RWPE1 (cell line): ENCODE results near the gene ATP2A3.

ENCODE experiments used
- CTCF ChIA-PET: fragments of 350-600 bp; sonication (Branson Sonifier 250); formaldehyde crosslinking; extraction: SDS; loops from one replicate; lab custom pipeline; 2021; lab: Yijun Ruan, JAX
- POLR2A ChIA-PET: fragments of 400-600 bp; formaldehyde crosslinking; extraction: SDS; loops from one replicate; lab custom pipeline; 2020; ENCODE audit warnings: antibody characterized with exemption; ENCODE audit not compliant: low non-redundant PET; lab: Yijun Ruan, JAX
- DNase-seq: peaks from one replicate; pipeline ENCODE4 v3.0.0; 2012; ENCODE audit warnings: low spot score
- H3K27ac ChIP-seq: fragments of 450-650 bp; 2 replicates; pipeline ENCODE4 v1.5.1; 2017
- TF ChIP-seq, protein P1 (sequence below): fragments of 450-650 bp; conservative IDR thresholded peaks from 2 replicates; pipeline ENCODE4 v1.5.1; 2017; ENCODE audit warnings: low read depth, mild to moderate bottlenecking

ATP2A3 gene

DNA sequence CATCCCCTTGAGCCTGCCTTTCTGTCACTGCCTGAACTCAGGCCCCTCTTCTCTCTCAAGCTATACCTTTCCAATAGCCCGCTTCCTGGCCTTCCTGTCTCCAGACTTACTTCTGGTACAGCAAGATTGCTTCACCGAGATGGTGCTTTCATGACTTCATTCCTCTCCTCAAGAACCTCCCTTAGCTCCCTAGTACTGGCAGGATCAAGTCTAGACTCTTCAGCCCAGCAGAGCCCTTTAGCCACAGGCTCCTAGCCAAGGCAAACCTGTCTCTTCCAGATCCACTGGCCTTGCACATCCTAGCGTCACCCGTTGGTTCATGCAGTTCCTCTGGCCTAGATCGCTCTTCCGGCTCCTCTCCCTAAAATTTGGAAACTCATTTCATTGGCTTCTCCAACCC, 6.4 kb upstream of the ATP2A3 start:
- ChIA-PET CTCF (no interaction called here), POLR2A (no interaction called here)
- no peak overlapping the region for H3K27ac ChIP-seq
- no peak for DNase-seq
- TF ChIP-seq, protein P1, sequence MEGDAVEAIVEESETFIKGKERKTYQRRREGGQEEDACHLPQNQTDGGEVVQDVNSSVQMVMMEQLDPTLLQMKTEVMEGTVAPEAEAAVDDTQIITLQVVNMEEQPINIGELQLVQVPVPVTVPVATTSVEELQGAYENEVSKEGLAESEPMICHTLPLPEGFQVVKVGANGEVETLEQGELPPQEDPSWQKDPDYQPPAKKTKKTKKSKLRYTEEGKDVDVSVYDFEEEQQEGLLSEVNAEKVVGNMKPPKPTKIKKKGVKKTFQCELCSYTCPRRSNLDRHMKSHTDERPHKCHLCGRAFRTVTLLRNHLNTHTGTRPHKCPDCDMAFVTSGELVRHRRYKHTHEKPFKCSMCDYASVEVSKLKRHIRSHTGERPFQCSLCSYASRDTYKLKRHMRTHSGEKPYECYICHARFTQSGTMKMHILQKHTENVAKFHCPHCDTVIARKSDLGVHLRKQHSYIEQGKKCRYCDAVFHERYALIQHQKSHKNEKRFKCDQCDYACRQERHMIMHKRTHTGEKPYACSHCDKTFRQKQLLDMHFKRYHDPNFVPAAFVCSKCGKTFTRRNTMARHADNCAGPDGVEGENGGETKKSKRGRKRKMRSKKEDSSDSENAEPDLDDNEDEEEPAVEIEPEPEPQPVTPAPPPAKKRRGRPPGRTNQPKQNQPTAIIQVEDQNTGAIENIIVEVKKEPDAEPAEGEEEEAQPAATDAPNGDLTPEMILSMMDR = no peak

DNA sequence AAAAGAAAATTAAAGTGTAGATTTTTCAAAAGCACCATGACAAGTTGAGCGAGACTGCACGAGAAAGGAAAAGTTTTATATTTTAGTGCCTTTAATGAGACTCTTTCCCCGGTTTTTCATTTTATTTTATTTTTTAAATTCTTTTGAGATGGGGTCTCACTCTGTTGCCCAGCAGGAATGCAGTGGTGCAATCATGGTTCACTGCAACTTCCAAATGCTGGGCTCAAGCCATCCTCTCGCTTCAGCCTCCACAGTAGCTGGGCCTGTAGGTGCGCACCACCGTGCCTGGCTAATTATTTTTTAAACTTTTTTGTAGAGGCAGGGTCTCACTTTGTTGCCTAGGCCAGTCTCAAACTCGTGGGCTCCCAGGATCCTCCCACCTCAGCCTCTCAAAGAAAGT, 5.7 kb upstream of the ATP2A3 start:
- TF ChIP-seq, protein P1 = no peak
- POLR2A ChIA-PET = no interaction called here
- CTCF ChIA-PET = no interaction called here

DNA sequence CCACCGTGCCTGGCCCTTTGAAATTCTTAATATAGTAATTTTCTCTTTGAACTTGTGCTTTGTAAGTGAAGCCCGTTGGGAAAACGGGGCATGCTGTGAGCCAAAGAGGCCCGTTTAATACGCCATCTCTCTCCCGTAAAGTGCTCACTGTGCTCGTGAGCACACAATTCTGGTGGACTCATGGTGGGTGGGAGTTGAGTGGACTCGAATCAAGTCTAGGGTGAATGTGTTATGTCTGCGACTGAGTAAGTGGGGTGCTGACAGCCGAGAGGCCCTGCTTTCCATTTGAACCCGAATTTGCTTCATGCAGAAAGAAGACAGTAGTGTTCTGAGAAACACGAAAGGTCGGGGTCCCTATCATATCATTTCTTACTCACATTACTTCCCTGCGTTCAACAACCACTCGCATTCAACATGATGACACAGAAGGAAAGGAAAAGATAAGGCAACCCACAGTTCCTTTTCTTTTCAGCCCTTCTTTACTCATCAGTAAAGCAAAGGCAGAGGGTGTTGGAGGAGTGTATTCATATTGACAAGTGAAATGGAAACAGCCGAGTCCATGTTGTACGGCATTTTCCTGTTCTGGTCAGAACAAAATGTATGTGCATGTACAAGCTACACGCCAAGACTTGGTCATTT, 4.8 kb upstream of the ATP2A3 start:
- POLR2A ChIA-PET = no interaction called here
- no peak overlapping the region for H3K27ac ChIP-seq
- TF ChIP-seq, protein P1 = no peak
- CTCF ChIA-PET = no interaction called here
- no peak for DNase-seq

More for the DNA sequence above, 5.7 kb upstream of the ATP2A3 start:
- no peak for DNase-seq
- H3K27ac ChIP-seq = no peak overlapping the region

DNA sequence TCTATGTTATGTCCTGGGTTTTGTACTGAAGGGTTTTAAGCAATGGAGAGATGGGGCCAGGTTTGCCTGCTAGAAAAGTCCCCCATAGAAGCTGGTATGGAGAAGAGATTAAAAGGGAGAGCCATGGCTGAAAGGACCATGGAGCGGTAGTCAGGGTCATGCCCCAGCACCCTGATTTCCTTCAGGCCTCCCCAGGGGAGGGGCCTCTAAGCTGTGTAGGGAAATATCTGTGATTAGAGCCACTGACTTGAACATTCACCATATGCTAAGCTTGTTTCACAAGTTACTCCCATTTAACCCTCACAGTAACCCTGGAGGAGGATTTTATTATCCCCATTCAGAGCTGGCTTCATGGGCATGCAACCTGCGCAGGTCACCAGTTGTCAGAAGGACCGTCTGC, 3.8 kb upstream of the ATP2A3 start:
- CTCF ChIA-PET = interaction anchor here (1.5 kb wide), 1 partner anchor 43 kb away, joined by 4 read pairs; no protein-coding TSS in a partner anchor
- POLR2A ChIA-PET = no interaction called here
- TF ChIP-seq, protein P1 = no peak
- no peak for DNase-seq
- no peak overlapping the region for H3K27ac ChIP-seq

DNA sequence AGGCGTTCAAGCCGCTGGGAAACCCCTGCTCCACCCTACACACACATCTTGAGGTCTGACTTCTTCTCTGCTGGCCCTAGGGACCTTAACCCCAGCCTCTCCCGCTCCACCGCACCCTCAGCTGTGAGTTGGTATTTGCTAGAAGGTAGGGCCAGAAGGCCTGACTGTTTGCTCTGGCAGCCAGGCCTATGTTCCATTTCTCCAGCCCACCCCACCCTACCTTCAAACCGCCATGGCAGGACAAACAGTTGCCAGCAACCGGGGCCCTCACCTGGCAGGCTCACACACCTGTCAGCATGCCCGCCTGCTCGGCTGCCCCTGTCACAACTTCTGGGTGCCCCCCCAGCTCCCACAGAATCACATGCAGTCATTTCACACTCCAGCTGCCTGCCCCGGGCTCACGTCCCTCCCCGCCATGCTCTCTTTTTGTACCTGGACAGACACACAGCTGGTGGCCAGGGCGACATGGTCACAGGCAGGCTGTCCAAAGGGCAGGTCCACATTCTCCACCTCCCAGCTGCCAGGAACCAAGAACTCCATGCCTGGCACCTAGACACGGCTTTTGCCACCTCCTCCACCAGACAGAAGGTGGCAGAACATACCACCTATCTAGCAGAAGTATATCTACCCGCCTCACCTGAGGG, 2.6 kb upstream of the ATP2A3 start:
- ChIA-PET CTCF (interaction anchor here (1.5 kb wide), 1 partner anchor 44 kb away, joined by 4 read pairs; no protein-coding TSS in a partner anchor), POLR2A (no interaction called here)

DNA sequence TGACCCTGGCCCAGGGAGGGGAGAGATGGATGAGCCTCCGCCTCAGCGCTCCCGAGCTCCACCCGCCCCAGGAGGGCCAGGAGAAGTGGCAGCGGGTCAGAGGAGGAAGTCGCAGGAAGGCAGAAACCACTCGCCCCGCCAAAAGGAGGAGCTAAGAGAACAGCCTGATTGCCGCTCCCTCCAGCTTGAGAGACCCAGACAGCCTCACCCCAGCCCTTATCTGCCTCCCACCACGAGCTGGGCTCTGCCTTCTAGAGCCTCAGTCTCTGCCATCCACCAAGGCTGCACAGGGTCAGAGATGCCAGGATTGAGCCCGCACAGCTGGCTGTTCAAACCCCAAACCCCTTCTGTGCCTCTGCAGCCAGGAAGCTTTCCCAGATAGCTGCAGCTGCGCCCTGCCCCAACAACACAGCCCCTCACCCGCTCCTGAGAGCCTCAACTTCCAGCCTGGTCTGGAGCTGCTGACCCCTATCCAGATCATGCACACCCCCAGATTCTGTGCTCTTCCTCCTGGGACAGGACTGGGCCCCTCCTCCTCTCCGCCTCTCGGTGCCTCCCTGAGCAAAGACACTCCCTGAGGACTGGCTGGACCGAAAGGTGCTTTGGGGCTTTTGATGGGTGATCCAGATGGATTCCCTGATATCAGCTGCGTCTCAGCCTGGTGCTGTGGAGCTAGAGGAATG, 1.0 kb upstream of the ATP2A3 start:
- H3K27ac ChIP-seq = no peak overlapping the region
- ChIA-PET POLR2A (interaction anchor here (0.6 kb wide), 1 partner anchor 74 kb away, joined by 5 read pairs; no protein-coding TSS in a partner anchor), CTCF (interaction anchor here (0.6 to 1.2 kb wide), 2 partner anchors 34 to 42 kb away, joined by 3 read pairs; no protein-coding TSS in a partner anchor)
- DNase-seq = no peak
- TF ChIP-seq, protein P1 = no peak

More for the DNA sequence above, 2.6 kb upstream of the ATP2A3 start:
- no peak for DNase-seq
- no peak overlapping the region for H3K27ac ChIP-seq
- TF ChIP-seq, protein P1 = no peak
